Measurements from ENCODE around the gene NPEPL1.
"Not testable (repeated sequence)": the region's sequence is repeated elsewhere in the genome, so short reads cannot be mapped to it uniquely, and the experiment has no call there.

Gene NPEPL1

DNA sequence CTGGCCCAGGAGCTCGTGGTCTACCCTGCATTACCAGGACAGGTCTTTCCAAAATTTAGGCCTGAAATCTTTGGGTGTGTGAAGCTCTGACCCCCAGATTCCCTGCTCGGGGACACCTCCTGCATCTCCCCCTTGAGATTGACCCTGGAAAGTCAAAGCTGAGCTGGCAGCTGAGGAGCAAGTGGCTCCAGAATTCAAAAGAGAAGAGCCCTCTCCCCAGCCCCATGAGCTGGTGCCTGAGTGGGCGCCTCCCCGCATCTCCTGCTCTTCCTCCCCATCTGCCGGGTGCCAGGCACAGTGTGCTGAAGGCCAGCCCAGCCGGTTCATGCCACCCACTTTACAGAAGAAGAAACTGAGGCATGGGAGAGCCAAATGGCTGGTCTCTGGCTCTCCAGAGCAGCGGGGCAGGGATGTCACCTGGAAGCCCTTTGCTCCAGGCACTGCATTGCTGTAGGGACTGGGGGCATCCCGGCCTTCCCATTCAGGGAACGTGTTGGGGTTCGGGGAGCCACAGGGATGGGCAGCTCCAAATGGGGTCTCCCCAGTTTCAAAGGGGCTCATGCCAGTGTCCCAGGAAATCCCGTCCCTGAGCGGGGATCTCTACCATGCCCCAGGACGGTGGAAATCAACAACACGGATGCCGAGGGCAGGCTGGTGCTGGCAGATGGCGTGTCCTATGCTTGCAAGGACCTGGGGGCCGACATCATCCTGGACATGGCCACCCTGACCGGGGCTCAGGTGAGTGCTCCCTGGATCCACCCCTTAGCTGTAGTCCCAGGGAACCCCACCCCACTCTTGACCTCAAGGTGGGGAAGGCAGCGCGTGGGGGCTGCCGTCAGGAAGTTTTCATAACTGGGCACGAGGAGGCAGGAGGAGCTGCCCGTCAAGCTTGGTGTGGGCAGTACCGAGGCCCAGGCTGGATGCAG, 20.5 kb downstream of the NPEPL1 start:
- no peak for DNase-seq (ENCODE audit: low read depth in 3 of 3)

DNA sequence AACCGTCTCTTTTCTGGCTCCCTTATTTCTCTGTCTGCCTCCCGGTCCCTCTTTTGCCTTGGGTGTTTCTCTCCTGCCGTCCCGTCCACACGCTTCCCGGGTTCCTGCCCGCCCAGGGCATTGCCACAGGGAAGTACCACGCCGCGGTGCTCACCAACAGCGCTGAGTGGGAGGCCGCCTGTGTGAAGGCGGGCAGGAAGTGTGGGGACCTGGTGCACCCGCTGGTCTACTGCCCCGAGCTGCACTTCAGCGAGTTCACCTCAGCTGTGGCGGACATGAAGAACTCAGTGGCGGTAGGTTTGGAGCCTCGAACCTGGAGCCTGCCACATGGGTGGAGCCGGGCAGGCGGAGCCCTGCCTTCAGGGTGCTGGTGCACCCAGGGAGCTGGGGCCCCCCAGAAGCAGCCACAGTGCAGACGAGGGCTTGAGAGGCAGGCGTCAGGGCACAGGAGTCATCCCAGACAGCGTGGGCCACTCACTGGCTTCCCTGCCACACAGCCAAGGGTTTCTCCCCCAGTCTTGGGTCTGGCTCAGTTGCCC, 21.3 kb downstream of the NPEPL1 start:
- no peak for DNase-seq (ENCODE audit: low read depth in 3 of 3)

DNA sequence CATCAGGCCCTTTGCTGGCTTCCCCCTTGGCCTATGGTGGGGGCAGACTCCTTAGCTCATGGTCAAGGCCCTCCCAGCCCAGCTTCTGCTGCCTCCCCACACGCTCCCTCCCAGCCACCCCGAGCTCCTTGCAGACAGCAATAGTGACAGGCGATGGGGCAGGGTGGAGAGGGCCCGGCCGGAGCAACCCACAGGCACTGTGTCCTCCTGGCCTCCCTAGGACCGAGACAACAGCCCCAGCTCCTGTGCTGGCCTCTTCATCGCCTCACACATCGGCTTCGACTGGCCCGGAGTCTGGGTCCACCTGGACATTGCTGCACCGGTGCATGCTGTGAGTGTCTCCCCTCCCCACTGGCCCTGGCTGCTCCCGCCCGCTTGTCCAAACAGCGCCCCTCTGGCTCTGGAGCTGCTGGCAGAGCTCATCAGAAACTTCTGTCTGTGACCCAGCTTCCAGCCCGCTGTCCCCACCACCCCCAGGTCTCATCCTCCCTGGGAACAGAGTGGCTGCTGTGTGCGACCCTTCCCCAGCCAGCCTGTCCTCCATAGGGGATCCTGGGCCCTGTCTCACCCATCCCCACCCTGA, 21.8 kb downstream of the NPEPL1 start:
- DNase-seq (ENCODE audit: low read depth in 3 of 3): no peak

DNA sequence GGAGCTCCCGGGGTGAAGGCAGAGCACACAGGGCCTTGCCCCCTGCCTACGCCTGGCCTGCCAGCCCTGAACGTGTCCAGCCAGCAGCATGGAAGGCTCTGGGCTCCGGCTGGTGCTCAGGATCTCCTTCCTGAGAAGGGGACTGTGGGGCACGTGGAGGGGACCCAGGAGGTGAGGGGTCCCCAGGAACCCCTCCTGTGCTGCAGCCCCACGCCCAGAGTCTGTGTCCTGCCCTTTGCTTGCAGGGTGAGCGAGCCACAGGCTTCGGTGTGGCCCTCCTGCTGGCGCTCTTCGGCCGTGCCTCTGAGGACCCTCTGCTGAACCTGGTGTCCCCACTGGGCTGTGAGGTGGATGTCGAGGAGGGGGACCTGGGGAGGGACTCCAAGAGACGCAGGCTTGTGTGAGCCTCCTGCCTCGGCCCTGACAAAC, 22.3 kb downstream of the NPEPL1 start:
- DNase-seq (ENCODE audit: low read depth in 3 of 3): no peak

DNA sequence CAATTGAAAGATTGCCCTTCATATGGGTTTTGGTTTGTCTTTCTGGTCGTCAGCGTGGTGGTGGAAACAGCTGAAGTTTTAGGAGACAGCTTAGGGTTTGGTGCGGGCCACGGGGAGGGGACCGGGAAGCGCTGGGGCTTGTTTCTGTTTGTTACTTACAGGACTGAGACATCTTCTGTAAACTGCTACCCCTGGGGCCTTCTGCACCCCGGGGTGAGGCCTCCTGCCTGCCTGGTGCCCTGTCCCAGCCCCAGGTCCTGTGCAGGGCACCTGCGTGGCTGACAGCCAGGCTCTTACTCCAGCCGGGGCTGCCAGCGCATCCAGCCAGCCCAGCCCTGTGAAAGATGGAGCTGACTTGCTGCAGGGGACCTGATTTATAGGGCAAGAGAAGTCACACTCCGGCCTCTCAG, 22.8 kb downstream of the NPEPL1 start:
- no peak for DNase-seq (ENCODE audit: low read depth in 3 of 3)

DNA sequence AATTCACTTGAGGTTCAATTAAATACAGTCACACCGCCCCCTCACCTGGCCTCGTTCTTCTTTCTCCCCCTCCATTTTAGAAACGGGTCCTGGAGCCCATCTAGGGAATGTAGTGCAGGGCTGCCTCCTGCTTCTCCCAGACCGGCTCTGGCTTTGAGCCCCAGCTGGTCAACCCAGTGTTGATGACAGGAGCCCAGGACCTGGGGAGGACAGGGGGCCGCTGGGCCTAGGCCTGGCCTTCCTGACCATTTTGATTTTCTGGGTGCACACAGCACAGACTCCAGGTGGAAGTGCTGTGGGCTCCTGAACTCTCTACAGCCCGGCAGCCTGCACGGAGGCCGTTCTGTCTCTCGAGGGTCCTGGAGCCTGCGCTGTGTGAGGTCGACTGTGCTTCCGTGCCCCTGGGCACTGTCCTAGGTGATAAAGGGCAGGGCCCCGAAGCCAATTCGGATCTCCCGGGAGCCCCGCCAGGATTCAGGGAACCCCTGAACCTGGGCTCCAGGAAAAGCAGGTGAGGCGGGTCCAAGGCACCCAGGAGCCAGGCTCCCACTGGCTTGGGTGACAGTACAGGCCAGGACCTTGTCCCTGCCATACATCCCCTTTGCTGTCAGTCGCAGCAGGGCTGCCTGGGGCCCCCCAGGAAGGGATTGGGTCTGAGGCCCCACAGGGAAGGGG, 23.3 kb downstream of the NPEPL1 start:
- DNase-seq (ENCODE audit: low read depth in 3 of 3): no peak

DNA sequence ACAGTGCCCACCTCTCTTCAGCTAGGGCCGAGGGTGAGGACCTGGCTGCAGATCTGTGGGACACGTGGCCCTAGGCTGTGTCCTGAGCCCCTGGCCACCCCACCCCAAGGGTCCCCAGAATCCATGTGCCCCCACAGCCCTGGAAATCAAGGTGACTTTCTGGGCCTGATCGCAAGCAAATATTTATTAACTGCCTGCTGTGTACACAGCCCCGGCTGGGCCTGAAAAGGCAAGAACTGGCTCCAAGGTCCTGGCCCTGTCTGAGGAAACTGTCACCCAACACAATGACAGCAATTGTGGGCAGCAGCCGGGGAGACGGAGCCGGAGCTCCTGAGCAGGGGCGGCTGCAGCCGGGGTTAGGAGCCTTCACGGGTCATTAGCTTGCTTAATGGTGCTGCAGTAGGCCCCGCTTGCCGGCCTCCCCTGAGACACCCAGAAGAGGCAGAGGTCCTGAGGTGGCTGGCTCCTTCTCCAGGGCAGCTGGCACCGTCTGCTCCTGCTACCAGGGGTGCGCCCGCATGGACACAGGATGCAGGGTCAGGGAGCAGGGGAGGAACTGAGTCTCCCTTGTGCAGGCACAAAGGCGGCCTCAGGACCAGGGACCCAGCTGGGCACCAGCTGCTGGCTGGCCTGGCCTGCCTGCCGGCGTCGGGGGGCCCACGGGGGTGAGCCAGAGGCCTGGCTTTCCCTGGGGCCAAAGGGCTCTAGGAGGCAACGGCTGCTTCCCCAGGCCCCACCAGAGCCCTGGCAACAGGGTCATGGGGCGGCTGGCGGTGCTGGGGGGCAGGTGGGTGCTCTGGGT, 24.1 kb downstream of the NPEPL1 start:
- DNase-seq (ENCODE audit: low read depth in 3 of 3): no peak

DNA sequence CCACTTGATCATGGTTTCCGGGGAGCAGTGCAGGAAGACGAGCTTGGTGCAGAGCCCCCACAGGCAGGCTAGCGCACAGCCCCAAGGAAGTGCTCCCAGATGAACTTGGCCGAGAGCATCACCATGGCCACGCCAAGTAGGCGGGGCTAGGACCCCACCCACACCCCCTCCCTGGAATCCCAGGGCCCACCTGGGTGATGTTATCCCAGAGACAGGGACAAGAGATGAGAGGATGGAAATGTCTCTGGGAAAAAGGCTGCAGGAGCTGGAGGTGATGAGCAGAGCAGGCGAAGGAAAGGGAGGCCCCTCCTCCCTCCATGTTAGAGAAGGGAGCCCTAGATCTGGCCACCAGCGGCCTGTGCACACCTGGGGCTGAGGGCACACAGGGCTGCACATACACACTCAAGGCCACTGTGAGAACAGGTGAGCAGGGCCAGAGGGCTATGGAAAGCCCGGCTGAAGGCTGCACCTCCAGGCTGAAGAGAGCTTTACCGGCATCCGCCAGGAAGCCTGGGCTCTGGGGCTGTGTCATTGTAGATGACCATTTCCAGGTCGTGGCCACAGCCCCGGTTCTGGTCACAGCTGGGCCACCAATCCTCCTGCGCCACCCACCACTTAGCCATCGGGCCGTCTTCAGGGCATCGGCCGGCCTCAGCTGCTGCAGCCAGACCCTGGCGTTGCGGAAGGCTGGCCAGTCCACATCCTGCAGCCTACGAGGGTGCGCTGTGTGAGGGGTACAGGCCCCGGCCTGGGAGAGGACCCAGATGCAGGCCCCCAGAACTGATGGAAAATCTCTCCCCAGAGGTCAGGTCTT, 24.9 kb downstream of the NPEPL1 start:
- no peak for DNase-seq (ENCODE audit: low read depth in 3 of 3)

DNA sequence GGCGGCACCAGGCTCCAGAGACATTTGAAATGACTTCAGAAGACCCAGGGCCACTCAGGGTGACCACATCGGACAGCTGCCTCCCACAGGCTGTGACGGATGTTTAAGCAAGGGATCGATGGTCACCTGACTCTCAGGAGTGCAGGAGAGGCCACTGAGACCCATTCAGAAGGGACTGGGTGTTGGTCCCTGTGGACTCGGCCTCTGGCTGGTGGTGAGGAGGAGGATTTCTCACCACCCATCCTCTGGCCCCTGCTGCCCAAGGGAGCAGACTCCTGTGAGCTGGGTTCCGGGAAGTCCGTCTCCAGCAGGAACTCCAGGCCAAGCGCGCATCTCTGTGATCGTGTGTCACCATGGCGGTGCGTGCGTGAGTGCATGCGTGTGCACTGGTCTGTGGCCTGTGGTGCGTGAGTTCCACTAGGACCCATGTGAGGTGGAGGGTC, 25.5 kb downstream of the NPEPL1 start:
- no peak for DNase-seq (ENCODE audit: low read depth in 3 of 3)

DNA sequence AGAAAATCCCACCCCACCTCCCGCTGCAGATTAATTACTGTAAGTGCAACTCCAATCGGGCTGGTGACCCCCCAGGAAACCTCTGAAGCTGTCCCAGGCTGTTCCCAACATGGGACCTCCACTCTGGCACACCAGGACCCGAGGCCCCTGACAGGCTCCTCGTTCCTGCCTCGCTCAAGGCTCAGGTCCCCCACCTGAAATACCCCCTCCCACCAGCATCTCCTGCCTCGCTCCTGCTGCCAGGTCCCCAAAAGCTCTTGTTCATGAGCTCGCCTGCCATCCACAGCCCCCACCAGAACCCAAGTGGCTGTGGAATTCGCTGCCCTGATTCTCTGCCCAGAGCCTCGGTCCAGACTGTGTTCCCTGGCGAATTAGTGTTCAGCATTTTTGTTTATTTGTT, 26.1 kb downstream of the NPEPL1 start:
- no peak for DNase-seq (ENCODE audit: low read depth in 3 of 3)

DNA sequence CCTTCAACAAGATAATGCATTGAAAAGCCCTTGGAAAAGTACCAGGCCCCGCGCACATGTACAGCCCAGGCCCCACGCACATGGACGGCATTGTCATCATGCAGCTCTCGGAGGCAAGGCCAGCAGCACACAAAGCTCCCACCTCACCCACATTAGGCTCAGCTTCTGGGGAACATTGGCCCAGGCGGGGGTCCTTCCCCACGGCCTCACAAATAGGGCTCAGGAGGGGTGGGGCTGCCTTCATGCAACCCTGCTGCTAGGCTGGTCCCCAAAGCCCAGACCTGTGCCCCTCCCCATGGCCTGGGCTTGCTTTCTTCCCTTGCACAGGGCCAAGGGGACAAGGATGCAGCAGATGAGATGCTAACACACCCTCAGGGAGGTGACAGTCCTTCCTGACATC, 26.7 kb downstream of the NPEPL1 start:
- no peak for DNase-seq (ENCODE audit: low read depth in 3 of 3)

DNA sequence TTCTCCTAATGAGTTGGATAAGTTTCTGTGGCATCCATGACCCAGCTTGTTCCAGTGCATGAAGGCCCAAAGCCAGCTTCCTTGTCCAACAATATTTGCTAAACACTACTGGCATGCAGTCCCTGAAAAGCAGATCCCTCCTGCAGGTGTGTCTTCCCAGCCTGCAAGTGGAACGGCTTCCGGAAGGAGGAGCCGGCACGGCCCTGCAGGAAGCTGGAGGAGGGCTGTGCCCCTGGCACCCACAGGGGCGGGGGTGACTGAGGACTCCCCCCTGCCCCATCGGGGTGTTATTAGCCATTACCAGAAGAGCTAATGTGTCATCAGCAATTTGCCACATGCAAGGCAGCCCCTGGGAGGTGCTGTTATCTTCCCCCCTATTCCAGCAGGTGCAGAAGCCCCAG, 27.4 kb downstream of the NPEPL1 start:
- DNase-seq (ENCODE audit: low read depth in 3 of 3): no peak

DNA sequence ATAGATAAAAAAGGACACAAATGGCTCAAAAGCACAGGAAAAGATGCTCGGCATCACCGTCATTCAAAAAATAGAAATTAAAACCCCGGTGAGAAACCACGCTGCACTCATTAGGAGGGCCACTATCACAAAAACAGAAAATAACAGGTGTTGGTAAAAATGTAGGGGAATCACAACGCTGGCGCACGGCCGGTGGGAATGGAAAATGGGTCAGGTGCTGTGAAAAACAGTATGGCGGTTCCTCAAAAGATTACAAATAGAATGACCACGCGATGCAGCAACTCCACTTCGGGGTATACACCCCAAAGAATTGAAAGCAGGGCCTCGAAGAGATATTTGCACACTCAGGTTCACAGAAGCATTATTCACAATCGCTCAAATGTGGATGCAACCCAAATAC, 28.3 kb downstream of the NPEPL1 start:
- no peak for DNase-seq (ENCODE audit: low read depth in 3 of 3)

DNA sequence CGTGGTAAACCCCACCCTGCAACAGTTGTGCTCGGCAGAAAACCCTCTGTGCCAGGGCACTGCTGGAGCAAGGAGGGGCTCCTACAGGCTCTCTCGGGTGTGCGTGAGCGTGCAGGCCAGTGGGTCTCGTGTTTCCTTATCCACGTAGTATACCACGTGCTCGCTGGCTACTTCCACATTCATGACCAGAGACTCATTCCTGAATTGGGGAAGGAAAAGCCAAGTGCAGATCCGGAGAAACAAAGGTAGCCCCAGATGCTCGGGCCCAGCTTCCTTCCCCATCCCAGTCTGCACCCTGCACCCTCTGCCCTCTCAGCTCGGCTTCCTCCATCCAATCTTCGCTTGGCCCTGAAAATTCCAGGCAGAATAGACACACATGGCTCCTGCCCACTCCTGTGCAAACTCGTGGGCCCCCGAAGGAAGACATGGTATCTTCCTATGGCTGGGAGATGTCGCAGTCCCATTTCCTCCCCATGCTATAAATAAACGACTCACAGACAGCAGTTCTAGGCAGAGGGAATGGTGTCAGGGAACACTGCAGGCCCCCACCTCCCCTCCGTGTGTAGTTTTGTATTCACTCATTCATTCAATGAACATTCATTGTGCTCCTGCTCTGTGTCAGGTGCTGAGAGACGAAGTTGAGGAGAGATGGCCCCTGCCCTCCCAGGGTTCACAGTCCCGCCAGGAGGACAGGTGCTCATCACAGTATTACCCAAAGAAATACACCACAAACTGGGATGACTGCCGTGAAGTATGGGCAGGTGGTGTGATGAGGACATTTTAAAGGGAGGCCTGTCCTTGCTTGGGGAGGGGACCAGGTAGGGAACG, 29.6 kb downstream of the NPEPL1 start:
- DNase-seq (ENCODE audit: low read depth in 3 of 3): no peak

DNA sequence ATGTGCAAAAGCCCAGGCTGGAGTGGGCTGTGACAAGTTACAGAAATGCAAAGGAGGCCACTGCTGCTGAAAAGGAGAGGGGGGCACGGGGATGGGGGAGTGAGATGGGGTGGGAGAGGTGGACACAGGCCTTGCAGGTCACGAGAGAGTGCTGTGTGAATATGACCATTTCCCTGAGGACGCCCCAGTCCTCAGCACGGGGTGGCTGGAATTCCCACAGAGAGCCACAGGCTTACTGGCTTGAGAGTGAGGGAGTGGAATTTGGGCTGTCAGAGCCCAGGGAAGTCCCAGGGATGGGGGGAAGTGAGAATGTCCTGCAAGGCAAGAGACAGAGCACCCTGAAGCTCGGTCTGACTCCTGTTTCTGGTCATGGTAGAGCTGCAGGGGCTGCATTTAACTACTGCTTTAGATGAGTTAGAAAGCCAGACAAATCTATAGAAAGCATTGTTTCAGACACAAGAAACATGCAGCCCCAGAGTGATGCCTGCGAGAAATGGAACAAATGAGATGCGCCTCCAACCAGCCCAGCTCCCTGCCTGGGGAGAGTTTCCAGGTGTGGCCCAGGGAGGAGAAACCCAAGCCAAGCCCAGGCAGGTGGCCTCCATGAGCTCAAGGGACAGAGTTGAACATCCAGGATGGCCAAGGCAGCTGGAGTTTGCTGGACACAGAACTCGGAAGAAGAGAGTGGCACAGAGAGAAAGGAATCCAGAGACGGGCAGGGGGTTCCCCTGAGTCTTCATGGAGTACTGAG, 30.5 kb downstream of the NPEPL1 start:
- DNase-seq (ENCODE audit: low read depth in 3 of 3): no peak

DNA sequence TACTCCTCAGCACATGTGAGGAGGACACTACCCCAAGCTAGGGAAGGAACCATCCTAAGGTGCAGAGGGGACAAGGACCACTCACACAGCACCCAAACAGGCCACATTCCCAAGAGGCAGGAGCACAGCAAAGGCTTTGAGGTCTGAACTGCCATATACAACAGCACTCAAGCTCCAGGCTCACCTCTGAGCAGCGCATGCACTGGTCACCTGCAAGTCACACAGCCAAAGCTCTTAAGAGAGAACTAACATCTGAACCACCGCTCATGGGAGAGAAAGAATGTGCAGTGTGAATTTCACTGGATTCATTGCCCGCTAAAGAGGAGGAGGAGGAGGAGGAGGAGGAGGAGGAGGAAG, 31.0 kb downstream of the NPEPL1 start:
- no peak for DNase-seq (ENCODE audit: low read depth in 3 of 3)

DNA sequence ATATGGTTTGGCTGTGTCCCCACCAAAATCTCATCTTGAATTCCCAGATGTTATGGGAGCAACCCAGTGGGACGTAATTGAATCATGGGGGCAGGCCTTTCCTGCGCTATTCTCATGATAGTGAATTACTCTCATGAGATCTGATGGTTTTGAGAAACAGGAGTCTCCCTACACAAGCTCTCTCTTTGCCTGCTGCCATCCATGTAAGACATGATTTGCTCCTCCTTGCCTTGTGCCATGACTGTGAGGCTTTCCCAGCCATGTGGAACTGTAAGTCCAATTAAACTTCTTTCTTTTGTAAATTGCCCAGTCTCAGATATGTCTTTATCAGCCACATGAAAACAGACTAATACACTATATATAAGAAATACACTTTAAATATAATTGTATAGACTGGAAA, 33.6 kb downstream of the NPEPL1 start:
- DNase-seq (ENCODE audit: low read depth in 3 of 3): not testable (repeated sequence)

DNA sequence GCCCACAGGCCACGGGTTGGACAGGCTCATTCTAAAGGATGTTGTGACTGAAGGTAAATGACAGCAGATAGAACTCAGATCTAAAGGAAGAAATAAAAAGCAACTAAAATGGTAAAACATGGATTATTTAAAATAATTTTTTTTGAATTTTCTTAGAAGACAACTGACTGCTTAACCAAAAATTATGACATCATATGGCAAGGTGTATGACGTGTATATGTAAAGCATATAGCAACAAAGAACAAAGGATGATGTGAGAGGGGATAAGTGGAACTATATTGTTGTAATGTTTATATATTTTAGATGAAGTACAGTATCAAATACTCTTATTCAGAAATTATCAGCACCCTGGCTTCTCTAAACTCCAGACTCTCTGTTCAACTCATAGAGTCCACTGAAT, 38.6 kb downstream of the NPEPL1 start:
- DNase-seq (ENCODE audit: low read depth in 3 of 3): no peak

DNA sequence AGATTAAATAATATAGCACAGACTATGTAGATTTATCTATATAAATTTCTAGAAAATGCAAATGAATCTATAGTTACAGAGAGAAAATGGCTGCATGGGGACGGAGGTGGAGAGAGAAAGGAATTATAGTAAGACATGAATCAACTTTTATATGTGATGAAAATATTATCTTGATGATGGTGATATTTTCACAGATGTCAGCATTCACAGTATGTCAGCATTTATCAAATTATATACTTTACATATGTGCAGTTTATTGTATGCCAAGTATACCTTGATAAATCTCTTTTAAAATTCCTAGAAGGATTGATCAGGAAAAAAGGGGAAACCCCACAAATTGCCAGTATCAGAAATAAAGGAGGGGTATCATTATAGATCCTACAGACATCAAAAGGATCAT, 44.6 kb downstream of the NPEPL1 start:
- no peak for DNase-seq (ENCODE audit: low read depth in 3 of 3)

Measured in stimulated activated CD4-positive, alpha-beta T cell treated with anti-CD3 and anti-CD28 coated beads, TNF-alpha, amount 100 ng/mL, for 48 hours (primary cell).